ENCODE data around the gene STARD10.
A peak's percentile ranks its signal among the peaks of the same experiment; 100 is the strongest.

The STARD10 gene

GRCh38 chr11:72709478-72710238 is 84.2 kb downstream of the STARD10 start:
- no peak overlapping the region for H3K27ac ChIP-seq
- no peak for TF ChIP-seq CTCF (IDR thresholded peaks at IDR 0.05)
- H3K4me3 ChIP-seq = no peak overlapping the region
- DNase-seq (ENCODE audit: low spot score) = no peak

GRCh38 chr11:72707032-72707431 is 86.8 kb downstream of the STARD10 start:
- no peak for TF ChIP-seq CTCF (IDR thresholded peaks at IDR 0.05)
- H3K27ac ChIP-seq = no peak overlapping the region
- DNase-seq (ENCODE audit: low spot score) = no peak
- no peak overlapping the region for H3K4me3 ChIP-seq

- DNase-seq (ENCODE audit: low spot score) = no peak
- no peak for TF ChIP-seq CTCF (IDR thresholded peaks at IDR 0.05)
- Histone ChIP-seq H3K27ac (no peak overlapping the region), H3K4me3 (no peak overlapping the region)
Observed at GRCh38 chr11:72706579-72706978, 87.3 kb downstream of the STARD10 start.

- no peak overlapping the region for H3K4me3 ChIP-seq
- no peak for TF ChIP-seq CTCF (IDR thresholded peaks at IDR 0.05)
- DNase-seq (ENCODE audit: low spot score) = no peak
- H3K27ac ChIP-seq = no peak overlapping the region
Observed at GRCh38 chr11:72705442-72706365, 88.1 kb downstream of the STARD10 start.

- H3K4me3 ChIP-seq = no peak overlapping the region
- TF ChIP-seq CTCF (IDR thresholded peaks at IDR 0.05) = no peak
- no peak for DNase-seq (ENCODE audit: low spot score)
- peak overlapping the region in 1 of 2 donors; percentile 80 for H3K27ac ChIP-seq
Observed at GRCh38 chr11:72704783-72705265, 89.0 kb downstream of the STARD10 start.
